Muscle of arm (tissue), 12 donors: Measurements from ENCODE around the gene SLC16A9. TPM values are rescaled to one million over a fixed set of nuclear protein-coding genes. Genes with fewer than 3 reads are reported as not detected.

Experiments
- polyA plus RNA-seq, 12 donors: library from polyadenylated mRNA; unstranded; fragments of 120-200 nt; gene quantifications; one replicate each; pipeline ENCODE4 v1.2.1, GENCODE V29; 2013; ENCODE audit not compliant: insufficient read length in 12 of 12

The SLC16A9 gene
- polyA plus RNA-seq, 12 donors = 2.6 to 8.0 (median 4.9) TPM; not detected in 1

Other genes with a start within 250 kb of the SLC16A9 start
- gene MRLN, start 43.6 kb upstream of the SLC16A9 start, polyA plus RNA-seq = 100 to 1,000 TPM in 10 of 12 donors, 10 to 100 TPM in 1, not detected in 1; 53.1 to 262 (median 168) TPM
- 10 to 100 TPM in 11 of 12 donors, not detected in 1; 16.1 to 29.7 (median 21.7) TPM for gene CCDC6, start 196.7 kb upstream of the SLC16A9 start, polyA plus RNA-seq